Activated T-cell treated with anti-CD3 and anti-CD28 coated beads, Interleukin-2, amount 50 U/mL, for 4 hours (primary cell): ENCODE data around the gene BECN2. TPM values are rescaled to one million over a fixed set of nuclear protein-coding genes. Genes with fewer than 3 reads are reported as not detected.

Experiments
- ATAC-seq, 2 donors: fragments of 200-7000 bp; cut with Tn5 transposase; one replicate each; pipeline ENCODE4 v1.10.0; 2021
- DNase-seq: peaks from one replicate; pipeline ENCODE4 v3.0.0-alpha.2; 2020
- H3K27me3 Mint-ChIP-seq: one replicate; pipeline ENCODE4 v1.8.0; 2021; ENCODE audit warnings: low read depth, mixed read lengths
- H3K36me3 Mint-ChIP-seq: one replicate; pipeline ENCODE4 v1.8.0; 2022; ENCODE audit warnings: mixed read lengths; ENCODE audit not compliant: insufficient read depth
- H3K4me1 Mint-ChIP-seq: one replicate; pipeline ENCODE4 v1.8.0; 2021; ENCODE audit warnings: low read depth, mixed read lengths
- H3K4me3 Mint-ChIP-seq: one replicate; pipeline ENCODE4 v1.8.0; 2021; ENCODE audit warnings: mild to moderate bottlenecking, moderate library complexity, mixed read lengths
- H3K9me3 Mint-ChIP-seq: one replicate; pipeline ENCODE4 v1.8.0; 2021; ENCODE audit warnings: mixed read lengths
- total RNA-seq, 3 donors: library from RNA; stranded (reverse); gene quantifications; one replicate each; pipeline ENCODE4 v1.2.1, GENCODE V29; 2021

BECN2 gene
- total RNA-seq, 3 donors from 2014 or later: not detected

DNA sequence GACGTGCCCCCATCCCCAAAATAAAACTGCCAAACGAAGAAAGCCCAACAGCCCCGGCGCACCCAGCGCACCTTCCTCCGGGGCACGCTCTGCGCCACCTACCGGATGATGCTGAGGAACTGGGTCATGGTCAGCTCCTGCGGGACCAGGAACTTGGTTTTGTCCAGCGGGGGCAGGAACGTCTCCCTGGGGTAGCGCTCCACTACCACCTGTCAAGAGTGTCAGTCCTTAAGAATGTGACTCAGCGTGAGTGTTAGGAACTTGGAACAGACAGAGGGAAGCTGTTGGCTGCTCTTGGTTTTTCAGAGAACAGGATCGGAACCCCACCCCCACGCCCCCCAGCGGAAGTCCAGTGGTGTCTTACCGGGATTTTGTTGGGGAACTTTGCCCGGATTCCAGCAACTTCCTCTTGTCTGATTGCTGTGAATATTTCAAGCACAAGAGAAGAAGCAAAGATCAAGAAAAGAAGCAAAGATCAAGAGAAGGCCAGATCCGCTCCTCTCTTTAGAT, 40.9 kb downstream of the BECN2 start:
- H3K4me1 Mint-ChIP-seq: peaks cover 3% of the 10 kb centered on the region
- DNase-seq (peak; percentile 27), ATAC-seq (peak; percentile 67 to 81)
- peaks cover 8% of the 10 kb centered on the region for H3K27me3 Mint-ChIP-seq
- H3K9me3 Mint-ChIP-seq: no peaks in the 10 kb centered on the region
- H3K4me3 Mint-ChIP-seq: peak overlapping the region; percentile 58
- H3K36me3 Mint-ChIP-seq: no peaks in the 10 kb centered on the region

DNA sequence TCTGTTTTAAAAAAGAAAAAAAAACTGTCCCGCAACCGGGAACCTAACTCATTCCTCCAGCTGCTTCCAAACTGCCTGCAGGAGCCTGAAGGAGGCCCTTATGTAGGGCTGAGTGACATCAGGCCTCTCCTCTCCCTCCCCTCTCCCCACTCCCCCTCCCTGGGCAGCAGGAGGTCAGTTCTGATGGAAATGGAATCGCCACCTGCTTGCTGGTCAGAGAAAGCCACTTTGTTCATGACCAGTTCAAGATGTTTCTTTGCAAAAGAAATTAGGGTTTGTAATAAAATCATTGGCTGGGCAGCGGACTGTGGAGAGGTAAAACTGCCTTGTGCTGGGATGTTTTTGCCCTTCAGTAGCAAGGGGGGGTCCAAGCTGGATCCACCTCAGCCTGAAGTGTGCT, 41.5 kb downstream of the BECN2 start, which contains the start of gene MAP1LC3C:
MAP1LC3C (minus strand) TSS at position 73 of the 400 bp plus-strand sequence. CDS start 90 bp downstream, outside the sequence.
- Mint-ChIP-seq H3K36me3 (no peaks in the 10 kb centered on the region), H3K9me3 (no peaks in the 10 kb centered on the region), H3K4me1 (peaks cover 3% of the 10 kb centered on the region), H3K4me3 (peak within 1 kb of the TSS; percentile 58), H3K27me3 (peaks cover 4% of the 10 kb centered on the region)
- ATAC-seq (no peak), DNase-seq (no peak)

DNA sequence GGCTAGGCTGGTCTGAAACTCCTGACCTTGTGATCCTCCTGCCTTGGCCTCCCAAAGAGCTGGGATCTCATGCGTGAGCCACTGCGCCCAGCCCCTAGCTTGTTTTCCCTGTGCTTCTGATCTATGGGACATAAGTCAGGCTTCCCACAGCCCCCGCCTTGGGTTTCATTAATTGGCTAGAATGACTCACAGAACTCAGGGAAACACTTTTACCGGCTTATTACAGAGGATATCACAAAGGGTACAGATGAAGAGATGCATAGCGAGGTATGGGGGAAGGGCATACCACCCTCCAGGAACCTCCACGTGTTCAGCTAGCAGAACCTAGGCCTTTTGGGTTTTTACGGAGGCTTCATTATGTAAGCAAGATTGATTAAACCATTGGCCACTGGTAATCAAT, 42.9 kb downstream of the BECN2 start:
- Mint-ChIP-seq H3K27me3 (peaks cover 4% of the 10 kb centered on the region), H3K36me3 (no peaks in the 10 kb centered on the region), H3K4me1 (peaks cover 3% of the 10 kb centered on the region), H3K4me3 (no peak overlapping the region), H3K9me3 (no peaks in the 10 kb centered on the region)
- no peak for ATAC-seq
- DNase-seq: no peak

DNA sequence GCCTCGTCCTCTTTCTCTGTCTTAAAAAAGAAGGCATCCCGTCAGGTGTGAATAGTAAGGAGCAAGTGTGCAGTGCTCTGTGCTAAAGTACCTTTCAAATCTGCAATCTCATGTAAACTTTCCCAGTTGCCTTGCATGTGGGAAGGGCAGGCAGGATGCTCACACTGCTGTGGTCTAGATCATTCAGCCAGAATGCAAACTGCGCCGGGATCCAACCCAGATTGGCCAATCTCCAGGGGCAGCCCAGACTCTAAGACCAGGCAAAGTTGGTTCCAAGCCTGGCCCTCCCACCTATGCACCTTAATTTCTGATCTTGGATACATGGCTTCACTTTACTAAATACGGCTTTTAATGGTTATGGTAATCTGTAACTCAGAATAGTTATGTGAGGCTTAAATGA, 44.5 kb downstream of the BECN2 start:
- Mint-ChIP-seq H3K9me3 (no peaks in the 10 kb centered on the region), H3K4me1 (peaks cover 3% of the 10 kb centered on the region), H3K36me3 (no peaks in the 10 kb centered on the region), H3K4me3 (no peak overlapping the region), H3K27me3 (peaks cover 4% of the 10 kb centered on the region)
- DNase-seq (no peak), ATAC-seq (no peak)

DNA sequence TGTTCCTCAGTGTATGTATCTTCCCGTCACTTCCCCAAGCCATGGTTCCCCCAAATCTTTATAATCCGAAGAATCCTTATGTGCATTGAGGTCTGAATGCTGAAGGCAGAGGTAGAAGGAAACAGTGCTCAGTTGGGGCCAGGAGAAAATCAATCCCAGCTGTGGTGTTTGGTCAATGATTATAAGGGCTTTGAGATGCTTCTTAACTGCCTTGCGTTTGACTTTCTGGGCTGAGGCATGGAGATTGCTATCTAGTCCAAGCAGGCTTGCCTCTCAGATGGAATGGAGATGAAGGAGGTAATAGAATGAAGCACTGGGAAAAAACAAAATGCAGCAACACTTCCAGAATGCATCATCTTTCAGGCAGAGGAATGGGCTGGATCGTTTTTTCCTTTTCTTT, 44.9 kb downstream of the BECN2 start:
- Mint-ChIP-seq H3K4me1 (peaks cover 3% of the 10 kb centered on the region), H3K4me3 (no peak overlapping the region), H3K9me3 (no peaks in the 10 kb centered on the region), H3K27me3 (peaks cover 4% of the 10 kb centered on the region), H3K36me3 (no peaks in the 10 kb centered on the region)
- DNase-seq (no peak), ATAC-seq (no peak)

DNA sequence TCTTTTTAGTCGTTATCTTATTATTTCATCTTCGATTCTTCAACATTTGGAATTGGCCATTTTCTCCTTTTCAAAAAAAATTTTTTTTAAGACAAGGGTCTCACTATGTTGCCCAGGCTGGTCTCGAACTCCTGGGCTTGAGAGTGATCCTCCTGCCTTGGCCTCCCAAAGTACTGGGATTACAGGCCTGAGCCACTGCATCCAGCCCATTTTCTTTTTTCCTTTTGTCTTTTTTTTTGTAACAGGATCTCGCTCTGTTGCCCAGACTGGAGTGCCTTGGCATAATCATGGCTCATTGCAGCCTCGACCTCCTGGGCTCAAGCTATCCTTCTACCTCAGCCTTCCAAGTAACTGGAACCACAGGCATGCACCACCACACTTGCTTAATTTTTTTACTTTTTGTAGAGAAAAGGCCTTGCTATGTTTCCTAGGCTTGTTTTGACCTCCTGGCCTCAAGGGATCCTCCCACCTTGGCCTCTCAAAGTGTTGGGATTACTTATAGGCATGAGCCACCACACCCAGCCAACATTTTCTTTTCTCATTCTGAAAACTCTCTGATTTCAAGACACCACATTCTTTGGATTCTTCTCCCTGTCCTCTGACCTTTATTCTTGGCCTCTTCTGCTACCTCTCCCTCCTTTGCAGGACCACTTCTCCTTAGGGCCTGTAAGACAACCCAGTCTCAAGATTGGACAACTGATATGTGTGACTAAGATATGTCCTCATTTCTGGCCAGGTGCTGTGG, 47.4 kb downstream of the BECN2 start:
- H3K9me3 Mint-ChIP-seq: no peaks in the 10 kb centered on the region
- DNase-seq: no peak
- H3K4me1 Mint-ChIP-seq: no peaks in the 10 kb centered on the region
- ATAC-seq: no peak
- no peak overlapping the region for H3K4me3 Mint-ChIP-seq
- H3K27me3 Mint-ChIP-seq: peaks cover 2% of the 10 kb centered on the region
- H3K36me3 Mint-ChIP-seq: no peaks in the 10 kb centered on the region

DNA sequence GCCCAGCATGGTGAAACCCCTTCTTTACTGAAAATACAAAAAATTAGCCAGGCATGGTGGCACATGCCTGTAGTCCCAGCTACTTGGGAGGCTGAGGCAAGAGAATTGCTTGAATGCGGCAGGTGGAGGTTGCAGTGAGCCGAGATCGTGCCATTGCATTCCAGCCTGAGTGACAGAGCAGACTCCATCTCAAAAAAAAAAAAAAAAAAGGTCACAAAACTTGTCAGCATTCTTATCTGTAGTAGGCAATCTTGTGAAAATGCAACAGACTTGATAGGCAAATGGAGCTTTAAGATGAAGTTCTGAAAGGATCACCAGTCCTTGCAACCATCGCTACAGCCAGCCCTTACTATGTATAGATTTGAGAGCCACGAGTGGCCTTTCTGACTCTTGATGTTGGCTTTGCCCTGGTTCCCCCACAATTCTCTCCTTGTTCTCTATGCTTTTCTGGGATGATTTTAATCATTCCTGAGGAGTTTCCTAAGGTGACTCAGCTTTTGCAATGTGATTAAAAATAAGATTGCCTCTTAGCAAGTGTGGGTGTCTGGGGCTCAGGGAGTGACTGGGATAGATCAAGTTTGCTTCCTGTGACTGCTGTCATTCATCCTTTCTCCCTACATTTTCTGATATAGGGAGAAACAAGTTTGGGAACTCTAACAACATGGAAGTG, 48.4 kb downstream of the BECN2 start:
- no peak for ATAC-seq
- no peak for DNase-seq
- no peaks in the 10 kb centered on the region for H3K4me1 Mint-ChIP-seq
- no peak overlapping the region for H3K4me3 Mint-ChIP-seq
- H3K36me3 Mint-ChIP-seq: no peaks in the 10 kb centered on the region
- H3K9me3 Mint-ChIP-seq: no peaks in the 10 kb centered on the region
- H3K27me3 Mint-ChIP-seq: peaks cover 3% of the 10 kb centered on the region

DNA sequence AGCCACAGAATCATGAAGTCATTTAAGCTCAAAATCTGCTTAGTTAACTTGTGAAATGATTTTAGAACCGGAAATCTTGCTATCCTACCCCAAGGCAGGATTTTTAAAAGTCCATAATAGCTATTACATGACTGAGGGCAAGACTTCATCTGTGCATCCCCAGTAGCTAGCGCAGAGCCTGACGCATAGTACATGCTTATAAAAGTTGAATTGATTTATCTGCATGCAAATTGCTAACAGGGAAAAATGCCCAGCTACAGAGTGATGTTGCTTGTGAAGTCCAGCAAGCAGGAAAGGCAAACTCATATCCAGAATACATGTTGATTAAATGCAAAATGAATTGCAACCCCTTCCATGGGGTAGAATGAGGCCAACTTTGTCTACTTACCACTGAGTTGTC, 49.4 kb downstream of the BECN2 start:
- Mint-ChIP-seq H3K36me3 (no peaks in the 10 kb centered on the region), H3K9me3 (no peaks in the 10 kb centered on the region), H3K4me1 (no peaks in the 10 kb centered on the region), H3K4me3 (no peak overlapping the region), H3K27me3 (peaks cover 1% of the 10 kb centered on the region)
- no peak for DNase-seq
- no peak for ATAC-seq

Other genes with a start within 250 kb of the BECN2 start
- 10 to 100 TPM; 24.0 to 36.1 (median 25.5) TPM for gene EXO1, start 109.6 kb upstream of the BECN2 start, total RNA-seq
- gene MAP1LC3C, start 41.3 kb downstream of the BECN2 start, total RNA-seq: not detected